Measurements from ENCODE around the gene NHERF1. TPM values are rescaled to one million over a fixed set of nuclear protein-coding genes. Genes with fewer than 3 reads are reported as not detected.

Gene NHERF1
- total RNA-seq, 1 experiment from 2014 or later, result 75.0 TPM

DNA sequence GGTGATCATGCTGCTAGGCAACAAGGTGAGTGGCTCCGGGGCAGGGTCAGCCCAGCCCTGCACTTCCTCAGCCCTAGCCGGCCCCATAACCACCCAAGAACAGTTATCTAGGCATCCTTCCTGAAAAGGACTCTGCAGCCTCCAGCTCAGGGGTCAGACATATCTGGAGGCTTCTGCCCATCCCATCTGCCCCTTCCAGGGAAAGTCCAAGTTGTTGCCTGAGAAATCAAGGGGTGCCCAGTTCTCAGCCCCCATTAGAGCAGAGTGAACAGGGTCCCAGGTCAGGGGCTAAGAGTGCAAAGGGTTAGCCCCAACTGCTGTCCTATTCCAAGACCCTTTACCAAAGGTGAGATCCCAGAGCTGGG, 4.1 kb upstream of the NHERF1 start:
- Histone ChIP-seq H3K9me2 (replicated peaks; ENCODE audit: low read length) (no peaks in the 10 kb centered on the region), H3K4me1 (ENCODE audit: insufficient read depth, low read length) (peaks cover 12% of the 10 kb centered on the region), H3K4me2 (ENCODE audit: low read length) (no peak overlapping the region), H3K27ac (ENCODE audit: low read length) (no peak overlapping the region), H3K9me3 (ENCODE audit: low read length) (no peaks in the 10 kb centered on the region), H3K9ac (ENCODE audit: low read length) (no peak overlapping the region), H4K20me1 (ENCODE audit: low read length) (0 out of 2 replicates have a peak, but pooled peaks cover under 1% of the 10 kb centered on the region), H3K27me3 (ENCODE audit: low read length) (peaks cover 8% of the 10 kb centered on the region; the same call in 1 of the 2 replicates), H3K36me3 (ENCODE audit: low read depth, low read length) (no peaks in the 10 kb centered on the region), H2AFZ (ENCODE audit: low read length) (peak overlapping the region; percentile 70; the same call in 1 of the 2 replicates), H3K4me3 (ENCODE audit: low read length) (no peak overlapping the region), H3F3A (ENCODE audit: low read length, unreplicated experiment) (no peaks in the 10 kb centered on the region), H3K79me2 (ENCODE audit: low read length) (peaks cover 8% of the 10 kb centered on the region)
- no peak for ATAC-seq
- no peak for DNase-seq
- no peak for TF ChIP-seq EZH2phosphoT487 (IDR thresholded peaks at IDR 0.05; ENCODE audit: borderline replicate concordance, low read length)
- TF ChIP-seq, protein P1, sequence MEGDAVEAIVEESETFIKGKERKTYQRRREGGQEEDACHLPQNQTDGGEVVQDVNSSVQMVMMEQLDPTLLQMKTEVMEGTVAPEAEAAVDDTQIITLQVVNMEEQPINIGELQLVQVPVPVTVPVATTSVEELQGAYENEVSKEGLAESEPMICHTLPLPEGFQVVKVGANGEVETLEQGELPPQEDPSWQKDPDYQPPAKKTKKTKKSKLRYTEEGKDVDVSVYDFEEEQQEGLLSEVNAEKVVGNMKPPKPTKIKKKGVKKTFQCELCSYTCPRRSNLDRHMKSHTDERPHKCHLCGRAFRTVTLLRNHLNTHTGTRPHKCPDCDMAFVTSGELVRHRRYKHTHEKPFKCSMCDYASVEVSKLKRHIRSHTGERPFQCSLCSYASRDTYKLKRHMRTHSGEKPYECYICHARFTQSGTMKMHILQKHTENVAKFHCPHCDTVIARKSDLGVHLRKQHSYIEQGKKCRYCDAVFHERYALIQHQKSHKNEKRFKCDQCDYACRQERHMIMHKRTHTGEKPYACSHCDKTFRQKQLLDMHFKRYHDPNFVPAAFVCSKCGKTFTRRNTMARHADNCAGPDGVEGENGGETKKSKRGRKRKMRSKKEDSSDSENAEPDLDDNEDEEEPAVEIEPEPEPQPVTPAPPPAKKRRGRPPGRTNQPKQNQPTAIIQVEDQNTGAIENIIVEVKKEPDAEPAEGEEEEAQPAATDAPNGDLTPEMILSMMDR (conservative IDR thresholded peaks at IDR 0.05; ENCODE audit: low read depth, low read length), result no peak
- BruUV-seq (replicated peaks), result no TSS peak
- ChIA-PET CTCF (interaction anchor here (0.6 to 3.5 kb wide), 4 partner anchors 26 to 108 kb away, joined by 3 to 29 read pairs (median 6); partner anchors contain the start of gene NAT9), POLR2A (ENCODE audit: unreplicated experiment) (no interaction called here)
- intact Hi-C loops (cut with micrococcal nuclease), result loop anchor here (1.0 to 2.0 kb wide), 3 partner anchors 26 to 121 kb away; no protein-coding TSS in a partner anchor

DNA sequence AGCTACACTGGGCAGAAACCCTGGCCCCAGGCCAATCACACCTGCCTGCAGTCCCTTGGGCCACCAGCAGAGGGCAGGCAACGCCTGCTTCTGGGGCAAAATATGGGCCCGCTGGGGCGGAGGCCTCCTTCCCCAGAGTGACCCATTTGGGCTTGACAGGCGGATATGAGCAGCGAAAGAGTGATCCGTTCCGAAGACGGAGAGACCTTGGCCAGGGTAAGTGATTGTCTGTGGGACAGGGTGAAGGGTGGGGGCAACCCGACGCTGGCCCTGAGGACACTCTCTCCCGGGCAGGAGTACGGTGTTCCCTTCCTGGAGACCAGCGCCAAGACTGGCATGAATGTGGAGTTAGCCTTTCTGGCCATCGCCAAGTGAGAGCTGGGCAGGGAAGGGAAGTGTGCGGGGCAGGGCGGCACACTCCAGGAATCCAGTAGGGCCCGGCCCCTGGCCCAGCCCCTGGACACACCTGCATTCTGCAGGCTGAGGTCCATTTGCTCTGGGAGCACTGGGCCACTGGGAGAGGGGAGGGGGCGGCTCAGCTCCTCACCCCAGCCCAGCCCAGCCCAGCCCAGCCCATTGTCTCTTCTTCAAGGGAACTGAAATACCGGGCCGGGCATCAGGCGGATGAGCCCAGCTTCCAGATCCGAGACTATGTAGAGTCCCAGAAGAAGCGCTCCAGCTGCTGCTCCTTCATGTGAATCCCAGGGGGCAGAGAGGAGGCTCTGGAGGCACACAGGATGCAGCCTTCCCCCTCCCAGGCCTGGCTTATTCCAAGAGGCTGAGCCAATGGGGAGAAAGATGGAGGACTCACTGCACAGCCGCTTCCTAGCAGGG, 3.5 kb upstream of the NHERF1 start:
- H3K9ac ChIP-seq (ENCODE audit: low read length), result no peak overlapping the region
- BruUV-seq (replicated peaks), result no TSS peak
- intact Hi-C loops (cut with micrococcal nuclease), result loop anchor here (1.0 to 2.0 kb wide), 3 partner anchors 25 to 120 kb away; no protein-coding TSS in a partner anchor
- H3K4me2 ChIP-seq (ENCODE audit: low read length), result peak overlapping the region; percentile 70
- H3K79me2 ChIP-seq (ENCODE audit: low read length), result peaks cover 14% of the 10 kb centered on the region
- H3K9me3 ChIP-seq (ENCODE audit: low read length), result no peaks in the 10 kb centered on the region
- no peak for TF ChIP-seq EZH2phosphoT487 (IDR thresholded peaks at IDR 0.05; ENCODE audit: borderline replicate concordance, low read length)
- TF ChIP-seq, protein P1 (conservative IDR thresholded peaks at IDR 0.05; ENCODE audit: low read depth, low read length), result peak; percentile 99
- TF ChIP-seq EZH2 (IDR thresholded peaks at IDR 0.05; ENCODE audit: low read length, unreplicated experiment), result no peak
- CTCF ChIA-PET, result interaction anchor here (0.6 to 3.5 kb wide), 5 partner anchors 26 to 128 kb away, joined by 3 to 29 read pairs (median 3); partner anchors contain the start of genes FDXR and NAT9
- no peaks in the 10 kb centered on the region for H3K36me3 ChIP-seq (ENCODE audit: low read depth, low read length)
- POLR2A ChIA-PET (ENCODE audit: unreplicated experiment), result no interaction called here
- DNase-seq (peak; percentile 96), ATAC-seq (peak; percentile 11)
- H3K4me1 ChIP-seq (ENCODE audit: insufficient read depth, low read length), result peaks cover 13% of the 10 kb centered on the region
- H3K9me2 ChIP-seq (replicated peaks; ENCODE audit: low read length), result no peaks in the 10 kb centered on the region
- peak overlapping the region; percentile 37; the same call in 1 of the 2 replicates for H3K4me3 ChIP-seq (ENCODE audit: low read length)
- H3K27me3 ChIP-seq (ENCODE audit: low read length), result peaks cover 8% of the 10 kb centered on the region; the same call in 1 of the 2 replicates
- no peaks in the 10 kb centered on the region for H3F3A ChIP-seq (ENCODE audit: low read length, unreplicated experiment)
- H2AFZ ChIP-seq (ENCODE audit: low read length), result peak overlapping the region; percentile 70
- H4K20me1 ChIP-seq (ENCODE audit: low read length), result peaks cover 7% of the 10 kb centered on the region; the same call in 1 of the 2 replicates
- H3K27ac ChIP-seq (ENCODE audit: low read length), result no peak overlapping the region
